NCI-H526 (cell line): ENCODE results near the gene CDH13.

ENCODE experiments used
- DNase-seq, 2 experiments: peaks; one replicate each; lab custom pipeline; 2025; lab: John Stamatoyannopoulos, UW

CDH13 gene

DNA sequence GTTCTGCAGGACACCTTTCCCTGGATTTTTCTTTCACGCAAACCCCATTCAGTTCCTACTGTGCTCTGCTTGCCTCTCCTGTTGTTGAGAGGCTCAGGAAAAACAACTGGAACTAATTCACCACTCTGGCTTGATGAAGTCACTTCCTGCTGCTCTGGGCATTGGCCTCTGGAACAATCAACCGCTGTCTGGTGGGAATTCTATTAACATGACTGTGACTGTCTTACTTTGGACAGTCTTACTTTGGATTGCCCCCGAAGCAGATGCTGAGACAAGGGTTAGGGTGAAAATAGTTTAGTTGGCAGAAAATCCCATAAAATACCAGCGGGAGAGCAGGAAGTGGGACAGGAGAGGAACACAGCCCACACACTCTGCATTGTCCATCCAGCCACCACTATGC lies 1091.0 kb downstream of the CDH13 start:
- no peak for DNase-seq

DNA sequence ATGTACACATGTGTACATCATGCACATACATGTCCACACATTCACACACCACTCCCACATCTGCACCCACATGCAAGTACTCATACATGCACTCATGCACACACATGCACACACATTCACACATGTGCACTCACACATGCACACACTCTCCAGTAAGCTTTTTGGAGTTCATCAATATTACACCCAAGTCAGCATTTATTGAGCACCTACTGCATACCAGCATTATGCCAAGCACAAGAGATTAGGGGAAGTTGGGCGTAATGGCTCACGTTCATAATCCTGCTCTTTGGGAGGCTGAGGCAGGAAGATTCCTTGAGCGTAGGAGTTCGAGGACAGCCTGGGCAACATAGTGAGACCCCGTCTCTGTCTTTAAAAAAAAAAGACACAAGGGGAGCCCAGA lies 1093.4 kb downstream of the CDH13 start:
- no peak for DNase-seq

DNA sequence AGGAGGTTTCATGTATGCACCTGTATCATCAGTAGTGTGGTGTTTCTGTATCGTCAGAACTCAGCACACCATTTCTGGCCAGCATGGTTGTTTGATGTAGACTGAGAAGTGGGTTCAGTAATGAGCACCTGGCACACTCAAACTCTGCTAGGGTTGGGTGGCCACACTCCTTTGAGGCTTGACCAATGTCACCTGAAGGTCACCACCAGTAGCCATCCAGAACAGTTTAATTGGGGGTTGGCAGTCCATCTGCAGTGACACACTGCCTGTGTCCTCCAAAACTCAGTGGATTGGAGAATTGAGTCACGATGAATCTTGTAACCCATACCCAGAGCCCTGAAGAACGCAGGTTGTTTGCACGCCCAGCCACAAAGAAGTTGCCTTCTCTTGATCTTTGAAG lies 1094.2 kb downstream of the CDH13 start:
- no peak for DNase-seq

DNA sequence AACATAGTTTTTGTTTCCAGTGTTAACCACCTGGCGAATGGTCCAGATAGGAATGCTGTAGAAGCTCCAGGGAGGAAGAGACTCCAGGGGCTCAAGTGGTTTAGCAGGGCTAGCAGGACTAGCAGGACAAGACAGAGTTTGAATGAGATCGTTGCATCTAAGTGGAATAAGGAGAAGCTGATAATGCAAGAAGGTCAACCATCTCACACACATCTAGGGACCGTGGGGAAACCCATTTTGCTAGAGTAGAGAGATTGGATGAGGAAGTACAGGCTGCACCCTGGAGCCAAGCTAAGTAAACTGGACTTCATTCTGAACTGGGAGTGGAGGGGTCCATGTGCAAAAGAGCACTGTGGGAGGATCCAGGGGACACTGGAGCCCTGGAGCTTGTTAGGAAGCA lies 1094.9 kb downstream of the CDH13 start:
- DNase-seq = no peak

DNA sequence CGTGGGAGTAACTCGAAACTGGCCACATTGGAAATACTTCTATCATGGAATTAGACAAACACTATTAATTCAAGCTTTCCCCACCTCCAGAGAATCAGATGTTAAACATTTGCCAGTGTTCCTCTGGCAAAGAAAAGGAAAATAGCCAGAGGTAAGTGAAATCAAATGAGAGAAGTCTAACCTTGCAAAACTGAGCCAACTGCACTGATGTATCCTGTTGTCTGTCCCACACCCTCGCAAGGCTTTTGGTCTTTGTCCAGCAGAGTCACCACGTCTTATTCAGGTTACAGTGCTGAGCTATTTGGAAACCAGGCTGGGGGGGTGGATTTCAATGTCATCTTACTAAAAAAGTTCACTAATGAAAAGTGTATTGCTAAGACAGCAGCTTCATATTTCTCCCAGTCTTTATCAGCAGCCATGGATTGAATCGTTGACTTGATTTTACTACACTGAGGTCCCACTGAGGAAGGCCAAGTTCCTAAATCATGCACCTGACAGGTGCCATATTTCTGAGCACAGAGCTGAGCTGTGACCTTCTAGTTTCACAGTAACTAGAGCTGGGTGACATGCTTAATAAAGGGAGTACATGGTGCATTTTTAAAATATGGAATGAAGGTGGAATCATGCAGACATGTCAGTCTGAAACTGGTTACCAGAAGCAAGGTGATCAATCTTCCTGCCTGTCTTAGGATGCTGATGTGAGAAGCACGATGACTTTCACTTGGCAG lies 1095.9 kb downstream of the CDH13 start:
- no peak for DNase-seq

DNA sequence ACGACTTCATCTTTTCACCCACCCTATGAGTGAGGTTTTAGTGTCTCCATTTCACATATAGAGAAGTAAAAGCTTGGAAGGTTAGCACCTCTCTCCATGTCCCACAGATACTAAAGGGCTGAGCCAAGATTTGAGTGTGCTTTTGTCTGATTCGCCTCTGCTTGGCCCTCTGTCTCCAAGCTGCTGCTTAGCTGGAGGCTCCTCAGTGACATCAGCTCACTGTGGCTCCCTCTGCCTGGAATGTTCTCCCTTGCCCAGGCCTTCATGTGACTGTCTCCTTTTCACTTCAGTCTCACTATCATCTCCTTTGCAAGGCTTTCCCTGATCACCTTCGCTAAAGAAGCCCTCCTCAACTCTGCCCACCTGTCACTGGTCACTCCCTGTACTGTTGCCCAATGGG lies 1096.5 kb downstream of the CDH13 start:
- DNase-seq = no peak

DNA sequence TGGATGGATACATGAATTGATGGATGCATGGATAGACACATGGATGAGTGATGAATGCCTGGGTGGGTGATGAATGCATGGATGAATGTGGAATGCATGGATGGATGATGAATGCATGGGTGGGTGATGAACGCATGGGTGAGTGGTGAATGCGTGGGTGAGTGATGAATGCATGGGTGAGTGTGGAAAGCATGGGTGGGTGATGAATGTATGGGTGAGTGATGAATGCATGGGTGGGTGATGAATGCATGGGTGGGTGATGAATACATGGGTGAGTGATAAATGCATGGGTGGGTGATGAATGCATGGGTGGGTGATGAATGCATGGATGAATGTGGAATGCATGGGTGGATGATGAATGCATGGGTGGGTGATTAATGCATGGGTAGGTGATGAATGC lies 1097.1 kb downstream of the CDH13 start:
- DNase-seq = no peak

DNA sequence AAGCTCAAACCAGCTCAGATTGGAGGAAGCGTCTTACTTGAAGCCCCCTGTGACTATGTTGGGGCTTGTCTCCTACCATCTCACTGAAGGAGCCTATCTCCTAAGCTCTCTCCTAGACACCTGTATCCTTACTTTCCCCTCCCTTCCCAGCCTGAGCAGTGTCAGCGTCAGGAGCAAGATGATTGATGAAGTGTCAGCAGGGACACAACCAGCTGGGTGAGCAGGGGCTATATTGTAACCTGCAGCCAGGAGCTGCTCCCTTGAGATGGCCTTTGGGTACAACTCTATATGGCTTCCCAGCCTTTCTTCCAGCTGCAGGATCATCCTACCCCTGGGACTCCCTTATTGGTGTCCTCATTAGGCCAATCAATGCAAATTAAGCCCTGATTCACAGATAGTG lies 1097.8 kb downstream of the CDH13 start:
- DNase-seq = peak; percentile 2 to 16

DNA sequence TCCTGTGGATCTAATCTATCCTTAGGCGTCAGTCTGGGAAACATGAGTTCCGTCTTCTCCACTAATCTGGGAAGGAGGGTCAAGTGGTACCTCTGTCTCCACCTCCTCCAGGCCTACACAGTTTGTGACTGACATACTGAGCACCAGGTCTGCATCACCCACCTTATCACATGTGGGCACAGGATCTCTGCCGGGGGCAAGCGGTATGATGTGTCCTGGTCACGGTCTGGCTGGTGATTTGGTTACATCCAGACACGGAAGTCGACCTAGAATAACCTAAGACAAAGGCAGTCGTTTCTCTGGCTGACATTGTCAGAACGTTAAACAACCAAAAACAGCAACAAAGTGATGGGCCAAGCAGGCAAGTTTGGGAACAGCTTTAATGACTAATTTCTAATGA lies 1098.5 kb downstream of the CDH13 start:
- peak; percentile 2 to 32 for DNase-seq

DNA sequence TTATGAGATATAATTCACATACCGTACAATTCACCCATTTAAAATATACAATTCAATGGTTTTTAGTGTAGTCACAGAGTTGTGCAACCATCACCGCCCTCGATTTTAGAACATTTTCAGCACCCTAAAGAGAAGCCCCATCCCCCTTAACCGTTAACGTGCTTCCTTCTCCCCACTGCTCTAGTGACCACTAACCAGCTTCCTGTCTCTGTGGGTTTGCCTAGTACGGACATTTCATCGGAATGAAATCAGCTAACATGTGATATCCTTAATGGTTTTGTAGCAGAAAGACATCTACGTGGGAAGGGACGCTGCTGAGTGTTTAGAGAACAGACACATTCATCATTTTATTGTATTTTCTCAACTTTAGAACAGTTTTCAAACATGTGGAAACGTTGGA lies 1100.2 kb downstream of the CDH13 start:
- no peak for DNase-seq

DNA sequence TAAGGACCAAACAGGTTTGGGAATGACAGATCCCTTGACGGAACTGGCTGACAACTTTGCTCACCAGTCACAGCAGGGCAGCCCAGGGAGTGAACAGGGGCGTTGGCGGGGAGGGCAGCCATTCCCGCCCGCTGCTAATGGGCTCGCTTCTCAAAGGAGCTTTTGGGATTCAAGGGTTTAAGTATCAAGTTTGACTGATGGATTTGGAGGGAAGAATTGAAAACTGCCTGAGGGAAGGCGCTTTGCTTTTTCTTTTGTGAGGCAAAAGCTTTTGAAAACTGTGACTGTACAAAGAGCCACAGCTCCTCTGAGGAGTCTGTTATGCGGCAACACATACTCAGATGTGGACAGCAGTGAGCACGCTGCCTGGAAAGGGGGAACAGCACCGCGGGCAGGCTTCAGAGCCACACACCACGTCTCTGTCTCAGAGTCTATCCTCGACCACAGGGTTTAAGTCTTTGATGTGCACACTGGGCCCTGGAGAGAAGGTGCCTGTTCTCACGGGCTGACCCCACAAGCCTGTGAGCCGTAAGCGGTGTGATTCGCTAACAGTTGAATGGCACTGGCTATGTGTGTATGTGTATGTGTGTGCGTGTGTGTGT lies 1101.1 kb downstream of the CDH13 start:
- no peak for DNase-seq

DNA sequence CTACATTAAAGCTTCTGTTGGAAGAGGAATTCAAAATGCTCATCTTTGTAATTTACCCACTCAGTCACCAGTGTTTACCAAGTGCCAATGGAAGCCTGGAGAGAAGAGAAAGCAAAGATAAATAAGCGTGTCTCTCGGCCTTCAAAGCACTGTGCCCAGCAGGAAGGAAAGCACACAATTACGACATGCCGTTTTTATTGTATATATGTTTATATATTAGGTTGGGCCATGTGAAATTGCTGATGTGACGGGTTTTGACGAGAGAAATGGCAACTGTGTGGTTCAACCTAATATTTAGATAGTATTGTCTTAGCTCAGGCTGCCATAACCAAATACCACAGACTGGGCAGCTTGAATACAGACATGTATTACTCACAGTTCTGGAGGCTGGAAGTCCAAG lies 1101.7 kb downstream of the CDH13 start:
- DNase-seq = no peak

DNA sequence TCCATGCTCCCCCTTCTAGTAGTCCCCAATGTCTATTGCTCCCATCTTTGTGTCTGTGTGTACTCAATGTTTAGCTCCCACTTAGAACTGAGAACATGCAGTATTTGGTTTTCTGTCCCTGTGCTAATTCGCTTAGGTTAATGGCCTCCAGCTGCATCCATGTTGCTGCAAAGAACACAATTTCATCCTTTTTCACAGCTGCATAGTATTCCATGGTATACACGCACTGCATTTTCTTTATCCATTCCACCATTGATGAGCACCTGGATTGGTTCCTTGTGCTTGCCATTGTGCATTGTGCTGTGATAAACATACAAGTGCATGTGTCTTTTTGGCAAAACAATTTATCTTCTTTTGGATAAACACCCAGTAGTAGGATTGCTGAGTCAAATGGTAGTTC lies 1104.0 kb downstream of the CDH13 start:
- no peak for DNase-seq

DNA sequence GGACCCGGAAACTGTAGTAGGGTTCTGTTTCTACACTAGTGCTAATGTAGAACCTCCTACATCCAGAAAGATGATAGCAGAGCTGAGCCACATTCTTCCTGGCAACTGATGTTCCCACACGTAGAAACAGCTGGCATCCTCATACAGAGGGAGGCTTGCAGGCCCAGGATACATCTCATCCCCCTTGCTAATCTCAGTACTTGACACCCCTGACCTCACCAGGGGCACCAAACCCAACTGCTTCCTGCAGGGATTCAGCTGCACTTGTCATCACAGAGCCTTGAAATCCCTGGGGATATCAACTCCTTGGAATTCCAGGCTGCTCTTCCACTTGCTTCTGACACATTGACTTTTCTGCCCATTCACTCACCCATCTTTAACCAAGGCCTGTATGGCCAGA lies 1105.8 kb downstream of the CDH13 start:
- no peak for DNase-seq

DNA sequence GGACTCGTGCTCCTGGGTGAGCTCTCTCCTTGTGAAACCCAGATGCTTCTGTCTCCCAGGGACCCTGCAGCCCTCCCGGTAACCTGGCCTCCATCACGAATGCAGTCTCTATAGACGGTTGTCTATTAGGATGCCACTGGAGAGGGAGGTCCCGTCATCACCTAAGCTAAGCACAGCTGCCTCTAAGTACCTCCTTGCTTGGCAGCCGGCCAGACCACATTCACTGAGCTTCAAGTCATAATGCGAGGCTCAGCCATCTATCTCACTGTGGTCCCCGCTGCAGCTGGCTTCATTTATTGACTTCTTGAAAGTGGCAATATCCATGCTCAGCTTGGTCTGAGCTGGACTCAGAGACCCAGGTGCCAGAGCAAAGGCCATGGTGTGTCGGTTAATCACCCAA lies 1106.5 kb downstream of the CDH13 start:
- no peak for DNase-seq

DNA sequence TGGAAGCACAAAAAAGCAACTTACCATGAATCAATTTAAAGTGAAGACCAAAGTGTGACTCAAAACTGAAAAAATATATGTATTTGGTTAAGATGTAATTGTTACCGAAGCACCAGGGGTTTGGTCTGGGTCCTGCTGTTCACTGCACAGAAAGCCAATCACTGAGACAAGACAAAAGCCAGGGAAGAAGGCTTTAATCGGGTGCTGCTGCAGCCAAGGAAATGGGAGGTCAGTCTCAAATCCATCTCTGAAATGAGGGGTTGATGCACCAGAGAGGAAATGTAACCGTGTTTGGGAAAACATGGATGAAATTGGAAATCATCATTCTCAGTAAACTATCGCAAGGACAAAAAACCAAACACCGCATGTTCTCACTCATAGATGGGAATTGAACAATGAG lies 1107.4 kb downstream of the CDH13 start:
- no peak for DNase-seq

DNA sequence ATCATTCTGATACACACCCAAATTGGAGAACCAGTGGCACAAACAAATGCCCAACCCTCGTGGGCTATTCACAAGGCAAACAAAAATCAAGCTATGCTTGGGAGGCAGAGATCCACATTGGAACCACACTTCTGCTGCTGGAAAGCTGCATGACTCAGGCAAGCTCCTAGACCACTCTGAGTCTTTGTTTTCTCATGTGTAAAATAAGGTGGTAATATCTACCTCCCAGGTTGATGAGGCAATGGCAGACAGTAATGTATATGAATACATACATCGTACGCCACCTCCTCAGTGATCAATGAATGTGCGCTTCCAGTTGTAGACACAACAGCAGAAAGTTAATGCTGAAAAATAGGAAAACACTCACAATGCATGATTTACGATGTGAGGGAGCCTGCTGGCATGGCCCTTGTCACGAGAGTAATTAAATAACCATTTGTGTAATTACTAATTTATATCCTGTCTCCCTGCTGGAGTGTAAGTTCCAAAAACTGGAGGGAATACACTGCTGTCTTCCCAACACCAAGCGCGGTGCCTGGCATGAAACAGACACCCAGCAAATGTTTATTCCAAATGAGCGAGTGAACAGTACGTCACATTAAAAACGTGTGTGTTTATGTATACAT lies 1111.1 kb downstream of the CDH13 start:
- no peak for DNase-seq

DNA sequence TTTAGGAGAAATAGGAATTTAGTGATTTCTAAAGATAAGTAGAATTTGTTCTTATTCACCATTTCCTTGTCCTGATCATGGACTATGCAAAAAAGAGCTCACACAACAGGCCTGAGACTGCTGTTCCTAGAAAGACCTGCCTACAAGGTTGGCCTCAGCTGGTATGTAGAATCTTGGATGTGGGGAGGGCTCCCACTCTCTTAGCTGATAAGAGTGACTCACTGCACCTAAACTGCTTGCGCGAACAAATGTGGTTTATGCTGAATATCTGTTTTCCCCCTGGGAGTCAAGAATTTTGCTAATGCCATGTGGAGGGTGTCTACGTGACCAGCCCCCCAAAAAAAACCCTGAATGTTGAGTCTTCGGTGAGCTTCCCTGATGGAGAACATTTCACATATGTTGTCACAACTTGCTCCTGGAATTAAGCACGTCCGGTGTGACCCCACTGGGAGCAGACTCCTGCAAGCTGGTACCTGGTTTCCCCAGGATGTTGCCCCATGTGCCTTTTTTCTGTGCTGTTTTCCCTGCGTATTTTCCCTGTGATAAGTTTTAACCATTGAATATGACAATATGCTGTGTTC lies 1112.2 kb downstream of the CDH13 start:
- DNase-seq = no peak

DNA sequence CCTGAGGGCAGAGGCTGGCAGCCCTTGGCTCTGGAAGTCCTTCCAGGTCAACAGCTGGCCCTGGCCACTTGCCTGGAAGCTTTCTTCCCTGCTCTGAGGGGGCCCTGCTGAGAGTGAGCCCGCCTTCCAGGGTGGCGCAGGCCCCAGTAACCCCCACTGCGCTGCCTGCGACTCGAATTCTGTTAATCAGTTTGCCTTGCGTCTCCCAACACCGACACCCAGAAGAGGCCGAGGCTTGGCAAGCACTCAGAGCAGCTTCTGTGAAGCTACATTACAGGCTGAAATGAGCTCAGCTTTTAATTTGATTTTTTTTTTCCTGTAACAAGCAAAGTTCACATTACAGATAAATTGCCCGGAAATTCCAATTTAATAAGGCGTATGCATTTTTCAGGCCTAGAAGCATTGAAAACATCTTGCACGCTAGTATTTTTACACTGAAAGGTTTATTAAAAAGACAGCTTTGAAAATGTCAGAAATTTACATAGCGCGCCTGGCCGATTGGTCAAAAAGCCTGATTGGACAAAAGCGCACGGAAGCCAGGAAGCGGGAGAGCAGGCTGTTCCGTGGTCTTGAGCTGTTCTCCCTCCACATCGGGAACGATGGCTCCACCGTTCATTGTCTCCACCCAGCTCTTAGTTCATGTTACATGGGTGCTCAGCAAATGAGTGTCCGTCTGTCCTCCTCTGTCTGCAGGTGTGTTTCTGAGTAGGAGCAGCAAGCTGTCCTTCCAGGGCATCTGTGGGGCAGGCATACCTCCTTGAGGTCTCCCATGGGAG lies 1115.5 kb downstream of the CDH13 start:
- no peak for DNase-seq

DNA sequence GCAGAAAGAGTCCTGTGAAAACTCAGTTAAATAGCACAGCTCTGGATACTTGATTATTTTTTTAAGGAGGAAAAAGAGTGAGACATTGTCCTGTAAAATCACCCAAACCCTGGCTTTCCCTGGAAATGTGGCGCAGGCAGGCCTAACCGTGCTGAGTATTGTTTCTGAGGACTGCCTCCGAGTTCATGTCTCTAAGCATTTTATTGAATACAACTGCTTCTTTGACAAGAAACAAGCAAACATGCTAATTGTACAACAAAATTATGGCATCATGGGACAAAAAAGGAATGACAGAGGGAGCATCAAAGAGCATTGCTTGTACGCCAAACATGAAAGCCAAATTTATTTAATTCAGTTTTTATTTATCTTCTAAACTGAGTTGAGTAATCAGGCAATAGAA lies 1116.5 kb downstream of the CDH13 start:
- DNase-seq = no peak

DNA sequence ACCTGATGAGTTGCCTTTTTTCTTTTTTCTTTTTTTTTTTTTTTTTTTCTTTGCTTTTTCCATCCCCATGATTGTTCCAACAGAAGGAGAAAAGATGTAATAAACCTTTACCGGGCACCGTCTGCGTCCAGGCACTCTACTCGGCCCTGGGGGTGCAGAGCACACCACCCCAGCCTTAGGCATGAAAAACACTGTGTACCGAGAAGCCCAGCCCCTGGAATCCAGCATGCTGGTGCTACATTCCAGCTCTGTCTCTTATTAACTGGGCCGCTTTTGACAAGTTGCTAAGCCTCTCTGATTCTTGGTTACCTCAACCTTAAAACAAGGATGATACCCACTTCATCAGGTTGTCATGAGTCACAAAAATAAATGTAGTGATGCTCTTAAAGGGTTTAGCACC lies 1117.0 kb downstream of the CDH13 start:
- DNase-seq = no peak

DNA sequence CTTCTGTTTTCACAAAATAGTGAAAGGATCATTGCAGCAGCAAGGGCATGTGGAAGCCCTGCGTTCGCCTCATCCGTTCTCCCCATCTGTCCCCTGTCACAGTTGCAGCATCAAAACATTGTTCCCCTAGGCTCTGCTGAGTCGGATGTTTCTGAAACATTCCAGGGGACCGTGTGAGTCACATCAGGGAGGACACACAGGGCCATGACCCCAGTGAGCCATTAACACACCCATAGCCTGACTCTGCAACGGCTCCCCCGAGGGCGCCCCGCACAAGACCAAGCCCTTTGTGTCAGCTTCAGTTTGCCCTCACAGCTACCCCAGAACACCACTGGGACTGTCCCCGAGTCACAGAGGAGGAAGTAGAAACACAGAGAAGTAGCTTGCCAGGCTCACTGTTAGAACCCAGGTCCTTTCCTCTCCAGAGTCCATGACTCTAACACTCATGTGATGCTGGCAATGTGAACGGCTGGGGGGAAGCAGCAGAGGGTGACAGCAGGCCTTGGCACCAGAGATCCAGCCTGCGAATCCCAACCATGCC lies 1117.7 kb downstream of the CDH13 start:
- DNase-seq = no peak
